GM12874 (cell line): ENCODE data around the gene DYRK4.

Source experiments
- TF ChIP-seq, protein P1 (sequence below): IDR thresholded peaks from 2 replicates; pipeline ENCODE4 v1.5.1; 2011; ENCODE audit warnings: low read depth, mild to moderate bottlenecking, control low read depth, low read length, moderate library complexity; ENCODE audit not compliant: insufficient read depth

Gene DYRK4

DNA sequence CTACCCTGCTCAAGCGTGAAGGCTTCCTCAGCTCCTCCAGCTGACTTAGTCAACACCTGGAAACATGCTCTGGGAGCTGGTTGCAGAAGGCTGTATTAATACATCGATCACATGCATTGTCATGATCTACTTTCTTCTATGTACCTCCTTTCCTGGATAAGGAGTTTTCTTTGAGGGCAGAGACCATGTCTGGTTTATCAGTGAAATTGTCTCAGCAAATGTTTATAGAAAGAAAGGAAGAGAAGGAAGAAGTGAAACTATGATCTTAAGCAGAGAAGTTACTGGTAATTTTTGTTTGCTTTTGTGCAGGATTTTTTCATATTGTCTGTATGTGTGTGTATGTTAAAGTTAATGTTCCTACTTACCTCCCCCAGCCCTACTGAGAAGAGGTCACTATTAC, 4.5 kb downstream of the DYRK4 start:
- TF ChIP-seq, protein P1, sequence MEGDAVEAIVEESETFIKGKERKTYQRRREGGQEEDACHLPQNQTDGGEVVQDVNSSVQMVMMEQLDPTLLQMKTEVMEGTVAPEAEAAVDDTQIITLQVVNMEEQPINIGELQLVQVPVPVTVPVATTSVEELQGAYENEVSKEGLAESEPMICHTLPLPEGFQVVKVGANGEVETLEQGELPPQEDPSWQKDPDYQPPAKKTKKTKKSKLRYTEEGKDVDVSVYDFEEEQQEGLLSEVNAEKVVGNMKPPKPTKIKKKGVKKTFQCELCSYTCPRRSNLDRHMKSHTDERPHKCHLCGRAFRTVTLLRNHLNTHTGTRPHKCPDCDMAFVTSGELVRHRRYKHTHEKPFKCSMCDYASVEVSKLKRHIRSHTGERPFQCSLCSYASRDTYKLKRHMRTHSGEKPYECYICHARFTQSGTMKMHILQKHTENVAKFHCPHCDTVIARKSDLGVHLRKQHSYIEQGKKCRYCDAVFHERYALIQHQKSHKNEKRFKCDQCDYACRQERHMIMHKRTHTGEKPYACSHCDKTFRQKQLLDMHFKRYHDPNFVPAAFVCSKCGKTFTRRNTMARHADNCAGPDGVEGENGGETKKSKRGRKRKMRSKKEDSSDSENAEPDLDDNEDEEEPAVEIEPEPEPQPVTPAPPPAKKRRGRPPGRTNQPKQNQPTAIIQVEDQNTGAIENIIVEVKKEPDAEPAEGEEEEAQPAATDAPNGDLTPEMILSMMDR, result no peak

DNA sequence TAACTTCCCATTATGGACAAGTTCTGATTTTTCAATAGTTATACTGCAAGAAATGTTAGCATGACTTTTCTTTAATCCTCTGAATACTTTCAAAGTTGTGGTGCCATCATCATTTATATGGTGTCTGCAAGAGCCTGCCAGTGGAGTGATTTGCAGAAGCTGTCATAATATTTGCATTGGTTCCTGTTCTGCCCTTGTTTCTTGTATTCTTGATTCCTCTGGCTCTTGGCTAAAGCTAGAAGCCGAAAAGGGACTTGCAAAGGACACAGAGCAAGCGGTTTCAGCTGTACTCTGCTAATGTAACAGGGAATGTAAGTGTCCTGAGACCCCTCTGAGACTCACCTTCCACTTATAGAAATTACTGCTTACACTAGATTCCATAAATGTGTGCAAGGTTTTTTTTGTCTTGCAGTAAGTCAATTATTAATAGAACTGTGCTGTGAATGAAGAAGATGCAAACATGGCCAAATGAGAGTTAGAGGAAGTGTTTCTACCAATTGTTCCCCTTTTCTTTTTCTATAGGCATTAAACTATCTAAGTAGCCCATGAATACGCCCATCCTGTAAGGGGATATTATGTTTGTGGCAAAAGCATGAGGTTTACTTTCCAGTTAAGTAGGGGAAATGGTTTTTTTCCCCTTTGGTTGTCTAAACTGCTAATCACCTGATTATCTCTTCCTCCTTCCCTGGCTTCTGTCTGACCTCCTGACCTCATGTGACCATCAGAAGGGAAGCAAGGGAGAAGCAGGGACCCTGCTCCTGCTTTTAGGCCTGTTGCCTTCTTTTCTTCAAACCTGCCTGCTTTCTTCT, 5.3 kb downstream of the DYRK4 start:
- TF ChIP-seq, protein P1, result no peak

DNA sequence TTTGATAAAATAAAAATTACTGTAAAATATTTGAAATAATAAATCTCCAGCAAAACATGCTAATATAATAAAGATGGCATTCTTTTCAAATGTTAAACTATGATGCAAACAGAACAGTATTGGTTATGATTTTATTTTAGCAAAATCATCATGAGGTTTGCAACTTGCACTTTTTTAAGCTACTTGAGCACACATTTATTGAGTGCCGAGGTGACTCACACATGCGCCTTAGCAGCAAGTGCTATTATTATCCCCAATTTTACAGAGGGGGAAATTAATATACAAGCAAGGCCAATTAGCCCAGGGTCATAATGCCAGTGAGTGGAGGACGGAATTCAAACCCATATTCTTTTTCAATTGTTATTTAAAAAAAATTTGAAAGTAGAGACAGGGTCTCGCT, 7.3 kb downstream of the DYRK4 start:
- TF ChIP-seq, protein P1, result no peak

DNA sequence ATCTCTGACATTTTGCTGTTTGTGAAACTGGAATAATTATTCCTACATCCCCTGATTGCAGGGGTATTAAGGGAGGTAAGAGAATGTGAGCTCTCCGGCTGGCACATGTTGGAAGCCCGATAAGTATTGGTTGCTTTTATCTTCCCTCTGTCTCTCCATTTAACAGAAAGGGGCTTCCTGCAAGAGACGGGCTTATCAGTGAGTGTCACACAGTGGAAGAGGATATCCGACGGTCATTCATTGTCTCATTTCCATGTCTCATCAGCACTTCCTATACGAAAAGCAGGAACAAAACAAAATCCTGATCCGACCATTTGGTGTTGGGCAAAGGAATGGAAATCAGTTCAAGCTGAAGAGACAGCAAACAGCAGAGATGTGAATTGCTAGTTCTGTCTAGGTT, 10.7 kb downstream of the DYRK4 start:
- TF ChIP-seq, protein P1, result no peak

DNA sequence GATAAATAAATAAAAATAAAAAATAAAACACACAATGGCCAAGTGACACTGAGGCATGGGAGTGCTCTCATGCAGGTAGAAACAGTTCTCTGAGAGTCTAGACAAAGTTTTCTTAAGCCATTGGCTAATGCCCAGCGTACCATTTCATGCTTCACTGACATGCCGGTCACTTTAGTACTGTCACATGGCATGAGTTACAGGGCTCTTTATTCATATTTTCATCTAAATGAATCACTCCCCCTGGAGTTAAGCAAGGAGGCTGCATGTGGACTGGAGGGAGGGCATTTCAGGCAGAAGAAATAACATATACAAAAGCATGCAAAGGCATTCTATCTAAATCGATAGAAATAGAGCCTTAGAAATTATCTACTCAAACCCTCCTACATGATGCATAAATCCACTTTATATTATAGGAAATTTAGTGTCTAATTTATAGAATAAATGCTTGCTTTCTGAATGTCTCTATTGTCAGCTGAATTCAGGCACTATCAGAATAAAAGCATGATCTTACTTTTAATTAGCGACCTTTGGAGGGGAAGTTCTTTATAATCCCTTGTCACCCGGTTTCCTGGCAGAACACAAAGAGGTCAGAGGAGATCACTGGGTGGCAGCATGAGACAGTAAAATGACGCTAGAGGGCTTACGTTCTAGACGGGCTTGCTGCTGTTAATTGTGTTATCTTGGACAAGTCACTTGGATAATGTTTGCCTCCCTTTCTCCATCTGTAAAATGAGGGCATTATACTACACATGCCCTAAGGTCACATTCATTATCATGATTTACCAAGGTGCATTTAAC, 17.5 kb downstream of the DYRK4 start:
- TF ChIP-seq, protein P1, result no peak

DNA sequence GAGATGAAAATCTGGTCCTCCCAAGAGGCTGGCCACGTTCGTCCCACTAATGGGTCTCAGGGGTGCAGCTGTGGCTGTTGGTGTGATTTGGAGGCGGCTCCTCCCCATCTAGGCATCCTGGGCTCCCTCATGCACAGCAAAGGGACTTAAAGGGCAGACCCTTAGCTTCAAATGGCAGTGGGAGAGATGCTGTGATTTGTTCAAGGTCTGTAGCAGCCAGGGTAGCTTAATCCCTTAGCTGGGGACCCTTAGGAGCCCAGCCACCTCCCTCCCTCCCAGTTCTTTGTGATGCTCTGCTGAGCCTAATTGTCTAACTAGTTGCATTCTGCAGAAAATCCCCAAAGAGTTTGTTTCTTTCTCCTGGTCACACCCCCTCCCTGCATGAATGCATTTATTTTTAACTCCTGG, 18.3 kb downstream of the DYRK4 start:
- TF ChIP-seq, protein P1, result no peak

DNA sequence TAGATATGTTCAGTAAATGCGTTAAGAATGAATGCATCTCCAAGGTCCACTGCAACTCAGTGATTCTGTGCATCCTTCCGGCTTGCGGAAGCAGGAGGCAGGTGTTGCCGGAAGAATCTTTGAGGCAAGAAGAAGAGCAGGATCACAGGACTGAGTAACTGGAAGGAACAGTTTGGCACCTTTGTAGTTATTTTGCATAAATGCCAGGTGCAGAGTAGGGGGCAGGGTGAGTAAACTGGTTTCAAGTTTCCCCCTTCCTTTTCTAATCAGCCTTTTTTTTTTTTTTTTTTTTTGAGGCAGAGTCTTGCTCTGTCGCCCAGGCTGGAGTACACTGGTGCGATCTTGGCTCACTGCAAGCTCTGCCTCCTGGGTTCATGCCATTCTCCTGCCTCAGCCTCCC, 22.3 kb downstream of the DYRK4 start:
- TF ChIP-seq, protein P1, result no peak
